ENCODE data around the gene RHBDF1. TPM values are rescaled to one million over a fixed set of nuclear protein-coding genes. Genes with fewer than 3 reads are reported as not detected.
A peak's percentile ranks its signal among the peaks of the same experiment; 100 is the strongest.

RHBDF1 gene
- total and polyA plus RNA-seq, 2 of the 13 experiments (the other 11 are each of a cell fraction or from before 2014, with no cell fraction given), result 5.4 to 26.9 TPM

- peak; percentile 84 for FAIRE-seq
- POLR2A ChIA-PET, result interaction anchor here (0.6 to 1.4 kb wide), 10 partner anchors 9 to 480 kb away, joined by 3 to 12 read pairs (median 5); partner anchors contain the start of genes AXIN1, NPRL3 and RHBDF1
- intact Hi-C loops (cut with micrococcal nuclease; ENCODE audit: unreplicated experiment), result no loop called here
- no peak for TF ChIP-seq RAD51 (IDR thresholded peaks at IDR 0.05; ENCODE audit: borderline replicate concordance)
- TF ChIP-seq KAT7 (CRISPR knock-in tag; IDR thresholded peaks at IDR 0.05; ENCODE audit: borderline replicate concordance), result peak; percentile 77; the same call in 1 of the 2 replicates
- TF ChIP-seq ZBTB42 (CRISPR knock-in tag; IDR thresholded peaks at IDR 0.05), result no peak
- TF ChIP-seq MLXIP (CRISPR knock-in tag; IDR thresholded peaks at IDR 0.05; ENCODE audit: borderline replicate concordance), result peak; percentile 31; the same call in 1 of the 2 replicates
- TF ChIP-seq ZNF503 (CRISPR knock-in tag; IDR thresholded peaks at IDR 0.05), result no peak; the same call in 1 of the 2 replicates
- 0 out of 2 replicates have a peak, but pooled peaks have one; percentile 37 for TF ChIP-seq ZNF800 (CRISPR knock-in tag; IDR thresholded peaks at IDR 0.05)
- TF ChIP-seq ASH2L (IDR thresholded peaks at IDR 0.05; ENCODE audit: insufficient read length, low read depth, low read length), result peak; percentile 46
- TF ChIP-seq CC2D1A (CRISPR knock-in tag; IDR thresholded peaks at IDR 0.05), result no peak
- TF ChIP-seq ZBTB39 (CRISPR knock-in tag; IDR thresholded peaks at IDR 0.05), result peak; percentile 59; the same call in 1 of the 2 replicates
- TF ChIP-seq TEAD2 (CRISPR knock-in tag; IDR thresholded peaks at IDR 0.05), result peak; percentile 43; the same call in 1 of the 2 replicates
- no peak for TF ChIP-seq ZNF460 (CRISPR knock-in tag; IDR thresholded peaks at IDR 0.05; ENCODE audit: borderline replicate concordance)
- TF ChIP-seq ZNF550 (CRISPR knock-in tag; IDR thresholded peaks at IDR 0.05; ENCODE audit: borderline replicate concordance), result 0 out of 2 replicates have a peak, but pooled peaks have one; percentile 21
- peak; percentile 38; the same call in 1 of the 2 replicates for TF ChIP-seq KDM2A (CRISPR knock-in tag; IDR thresholded peaks at IDR 0.05; ENCODE audit: borderline replicate concordance, low read depth)
Measured at GRCh38 chr16:53346-54236, 18.8 kb downstream of the RHBDF1 start, which contains the start of the genes POLR3K and SNRNP25. Gene POLR3K, minus strand, starts transcription at chr16:53608. Its CDS starts 22 bp downstream, at chr16:53586. Gene SNRNP25, plus strand, starts transcription at chr16:53828. Its CDS starts 189 bp downstream, at chr16:54017.

More at GRCh38 chr16:53346-54236, 18.8 kb downstream of the RHBDF1 start, which contains the start of the genes POLR3K and SNRNP25:
- Histone ChIP-seq H3K9ac (ENCODE audit: insufficient read depth, low read depth, low read length) (peak within 1 kb of the TSS; percentile 88), H3K9me3 (ENCODE audit: low read length) (no peaks in the 10 kb centered on the region), H3K27me3 (ENCODE audit: control insufficient read depth in 1 of 2, insufficient read depth in 2 of 2, low read length in 2 of 2) (no peaks in the 10 kb centered on the region; a peak in 1 of 5 replicates), H2AFZ (ENCODE audit: low read length) (peak within 1 kb of the TSS; percentile 85), H3K4me3 (replicated peaks in 1 of 3; ENCODE audit: insufficient read depth in 1 of 3, low read depth in 2 of 3, low read length in 3 of 3) (peak within 1 kb of the TSS; percentile 88 to 91 (median 91)), H3K4me2 (ENCODE audit: low read depth, low read length) (peak within 1 kb of the TSS; percentile 93), H3K27ac (ENCODE audit: extremely low read length, insufficient read depth, low read length) (peak within 1 kb of the TSS; percentile 93), H3K4me1 (ENCODE audit: insufficient read depth, low read length) (peaks cover 27% of the 10 kb centered on the region), H4K20me1 (ENCODE audit: insufficient read depth, low read length) (no peaks in the 10 kb centered on the region), H3K36me3 (replicated peaks in 1 of 2; ENCODE audit: control insufficient read depth in 1 of 2, insufficient read depth in 2 of 2, low read length in 2 of 2) (peaks cover 10 to 40% of the 10 kb centered on the region in 2 experiments; a peak in 4 of 5 replicates), H3K79me2 (ENCODE audit: insufficient read depth, low read length) (peaks cover 20% of the 10 kb centered on the region)
- peak; percentile 95 for DNase-seq (ENCODE audit: low spot score)
- WGBS (ENCODE audit: low lambda C conversion rate), result under 1% methylated on average over 18 of the region's 91 CpGs
- CTCF ChIA-PET (ENCODE audit: low intra/inter-chr PET ratio, low total read pairs), result no interaction called here
- in situ Hi-C loops (cut with HindIII; ENCODE audit: extremely low pct_ligation_motif_present, low pct_unique_long_range_greater_than_20kb), result no loop called here
- peak; percentile 98 for ATAC-seq
- no TSS peak for BruUV-seq (replicated peaks)

Data from HepG2 (cell line).